Lower leg skin (tissue), 3 donors: ENCODE data around the gene SENP6.

Experiments
- CTCF ChIP-seq, 3 donors: fragments of 450-650 bp; IDR thresholded peaks; one replicate each; pipeline ENCODE4 v1.5.1; 2016; ENCODE audit warnings: antibody characterized with exemption in 3 of 3, mild to moderate bottlenecking in 3 of 3, moderate library complexity in 2 of 3
- POLR2A ChIP-seq, 2 donors: fragments of 450-650 bp; IDR thresholded peaks; one replicate each; pipeline ENCODE4 v1.6.1; 2016 to 2017; ENCODE audit warnings: antibody characterized with exemption in 2 of 2, mild to moderate bottlenecking in 1 of 2, moderate library complexity in 1 of 2

GRCh38 chr6:75694406-75694805, 92.7 kb downstream of the SENP6 start:
- TF ChIP-seq POLR2A (IDR thresholded peaks at IDR 0.05) = no peak
- TF ChIP-seq CTCF (IDR thresholded peaks at IDR 0.05) = no peak
